Fibroblast of pulmonary artery (primary cell): ENCODE results near the gene PIP4K2A.

Experiments
- DNase-seq: peaks from one replicate; pipeline ENCODE4 v3.0.0-alpha.2; 2010; ENCODE audit warnings: low read depth
- H3K4me3 ChIP-seq: replicated peaks from 2 replicates; pipeline ENCODE4 v1.5.1; 2011; ENCODE audit warnings: low read depth, mild to moderate bottlenecking, control low read depth, low read length, moderate library complexity
- CTCF ChIP-seq: IDR thresholded peaks from 2 replicates; pipeline ENCODE4 v1.5.1; 2011; ENCODE audit warnings: mild to moderate bottlenecking, control low read depth, low read length, inconsistent platforms; ENCODE audit errors: missing control alignments

PIP4K2A gene

GRCh38 chr10:22495396-22495795, 219.0 kb downstream of the PIP4K2A start:
- no peak for DNase-seq
- TF ChIP-seq CTCF = no peak
- no peak overlapping the region for H3K4me3 ChIP-seq

- H3K4me3 ChIP-seq = no peak overlapping the region
- TF ChIP-seq CTCF = no peak
- DNase-seq = no peak
Measured at GRCh38 chr10:22494007-22494406, 220.4 kb downstream of the PIP4K2A start.

- TF ChIP-seq CTCF = no peak
- DNase-seq = no peak
Measured at GRCh38 chr10:22491931-22492615, 222.3 kb downstream of the PIP4K2A start.

GRCh38 chr10:22491480-22491879, 222.9 kb downstream of the PIP4K2A start:
- H3K4me3 ChIP-seq = no peak overlapping the region
- TF ChIP-seq CTCF = no peak
- DNase-seq = no peak

More at GRCh38 chr10:22491931-22492615, 222.3 kb downstream of the PIP4K2A start:
- H3K4me3 ChIP-seq = no peak overlapping the region

GRCh38 chr10:22489975-22490374, 224.4 kb downstream of the PIP4K2A start:
- no peak for TF ChIP-seq CTCF
- DNase-seq = no peak
- no peak overlapping the region for H3K4me3 ChIP-seq

GRCh38 chr10:22489467-22489866, 224.9 kb downstream of the PIP4K2A start:
- DNase-seq = no peak
- TF ChIP-seq CTCF = no peak
- H3K4me3 ChIP-seq = no peak overlapping the region

- no peak for TF ChIP-seq CTCF
- no peak for DNase-seq
- no peak overlapping the region for H3K4me3 ChIP-seq
Measured at GRCh38 chr10:22486431-22486830, 227.9 kb downstream of the PIP4K2A start.
